HT1080 (cell line): ENCODE measurements around the gene GAL3ST2. TPM values are rescaled to one million over a fixed set of nuclear protein-coding genes. Genes with fewer than 3 reads are reported as not detected.
"Not testable (repeated sequence)": the region's sequence is repeated elsewhere in the genome, so short reads cannot be mapped to it uniquely, and the experiment has no call there.

Experiments
- DNase-seq: peaks from one replicate; pipeline ENCODE4 v3.0.0-alpha.2; 2015; ENCODE audit warnings: low read depth
- total RNA-seq: library from RNA; depleted of rRNA; stranded (reverse); fragments of >200 nt; shearing (Covaris generic); gene quantifications from 2 replicates; pipeline ENCODE4 v1.2.3, GENCODE V29; 2014

GAL3ST2 gene
- total RNA-seq, 1 experiment from 2014 or later: not detected

DNA sequence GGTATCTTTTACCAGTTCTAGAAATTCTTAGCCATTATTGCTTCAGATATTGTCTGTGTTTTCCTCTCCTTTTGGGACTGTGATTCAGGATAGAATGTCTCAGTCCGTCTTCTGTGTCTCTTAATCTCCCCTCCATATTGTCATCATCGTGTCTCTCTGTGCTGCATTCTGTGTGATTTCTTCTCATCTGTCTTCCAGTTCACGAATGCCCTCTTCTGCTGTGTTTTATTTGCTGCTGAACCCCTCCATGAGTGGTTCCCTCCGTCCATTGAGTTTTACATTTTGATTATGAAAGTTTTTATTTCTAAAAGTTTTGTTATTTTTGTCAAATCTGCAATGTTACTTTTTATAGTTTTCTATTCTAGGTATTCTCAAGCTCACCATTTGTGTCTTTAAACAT lies 30.5 kb upstream of the GAL3ST2 start:
- DNase-seq: no peak

GRCh38 chr2:241748468-241749256 lies 28.0 kb upstream of the GAL3ST2 start:
- DNase-seq: no peak

DNA sequence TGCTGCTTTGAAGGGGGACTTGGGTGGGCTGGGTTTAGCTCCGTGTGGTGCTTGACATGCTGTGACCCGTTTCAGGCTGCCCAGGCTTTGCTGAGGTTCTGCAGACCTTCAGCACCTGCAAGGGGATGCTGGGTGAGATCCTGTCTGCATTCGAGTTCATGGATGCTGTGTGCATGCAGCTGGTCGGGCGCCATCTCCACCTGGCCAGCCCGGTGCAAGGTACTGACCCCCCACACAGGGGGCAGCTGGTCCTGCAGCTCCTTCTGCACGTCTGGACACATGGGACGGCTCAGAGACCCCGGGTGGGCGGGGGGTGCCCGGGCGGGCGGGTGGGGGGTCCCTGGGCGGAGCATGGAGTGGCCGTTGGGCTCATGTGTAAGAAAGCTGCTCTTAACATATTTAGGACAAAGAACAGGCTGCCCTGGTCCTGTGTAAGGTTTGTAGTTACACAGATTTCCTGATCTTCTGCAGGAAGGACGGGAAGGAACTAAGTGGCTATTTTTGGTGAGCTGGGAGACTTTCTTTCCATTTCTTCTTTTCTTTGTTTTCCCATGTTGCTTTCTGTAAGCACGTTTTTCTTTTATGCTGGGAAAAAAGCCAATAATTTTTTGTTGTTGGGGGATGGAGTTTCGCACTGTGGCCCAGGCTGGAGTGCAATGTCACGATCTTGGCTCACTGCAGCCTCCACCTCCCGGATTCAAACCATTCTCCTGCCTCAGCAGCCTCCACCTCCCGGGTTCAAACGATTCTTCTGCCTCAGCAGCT lies 26.4 kb upstream of the GAL3ST2 start:
- DNase-seq: no peak

DNA sequence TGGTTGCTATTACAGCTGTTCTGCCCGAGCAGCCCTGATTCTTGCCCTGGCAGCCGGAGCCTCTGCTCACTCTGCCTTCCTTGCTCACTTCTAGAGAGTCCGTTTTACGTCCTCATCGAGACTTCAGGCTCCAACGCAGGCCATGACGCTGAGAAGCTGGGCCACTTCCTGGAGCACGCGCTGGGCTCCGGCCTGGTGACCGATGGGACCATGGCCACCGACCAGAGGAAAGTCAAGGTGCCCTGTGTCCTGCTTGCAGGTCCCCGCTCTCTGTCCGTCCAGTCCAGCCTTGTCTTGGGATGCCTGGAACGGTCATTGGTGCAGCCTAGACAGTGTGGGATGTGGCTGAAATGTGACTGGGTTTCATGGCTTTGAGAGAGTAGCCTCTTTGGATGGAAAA lies 25.5 kb upstream of the GAL3ST2 start:
- DNase-seq: no peak

GRCh38 chr2:241751776-241752175 lies 24.8 kb upstream of the GAL3ST2 start:
- no peak for DNase-seq

GRCh38 chr2:241752253-241752652 lies 24.4 kb upstream of the GAL3ST2 start:
- no peak for DNase-seq

GRCh38 chr2:241752689-241753276 lies 23.8 kb upstream of the GAL3ST2 start:
- DNase-seq: no peak

- DNase-seq: no peak
Observed at GRCh38 chr2:241753493-241753892, 23.1 kb upstream of the GAL3ST2 start.

- no peak for DNase-seq
Observed at GRCh38 chr2:241754042-241754441, 22.6 kb upstream of the GAL3ST2 start.

DNA sequence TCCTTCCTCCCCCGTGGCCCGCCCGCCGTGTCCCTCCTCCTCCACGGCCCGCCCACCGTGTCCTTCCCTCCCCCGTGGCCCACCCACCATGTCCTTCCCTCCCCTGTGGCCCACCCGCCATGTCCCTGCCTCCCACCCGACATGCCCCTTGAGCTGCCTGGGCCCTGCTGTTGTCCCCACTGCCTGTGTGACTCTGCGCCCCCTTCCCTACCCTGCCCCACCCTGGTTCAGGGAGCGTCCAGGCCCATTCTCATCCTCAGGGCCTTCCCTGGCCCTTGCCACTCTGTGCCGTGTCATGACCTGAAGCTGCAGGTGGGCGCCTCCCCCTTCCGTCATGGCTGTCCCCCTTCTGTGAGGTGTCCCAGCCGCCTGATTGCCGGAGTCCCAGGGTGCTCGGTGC lies 21.5 kb upstream of the GAL3ST2 start:
- DNase-seq: no peak

- no peak for DNase-seq
Observed at GRCh38 chr2:241755777-241756176, 20.8 kb upstream of the GAL3ST2 start.

- no peak for DNase-seq
Observed at GRCh38 chr2:241759067-241759807, 17.4 kb upstream of the GAL3ST2 start.

GRCh38 chr2:241759893-241760292 lies 16.7 kb upstream of the GAL3ST2 start:
- not testable (repeated sequence) for DNase-seq

- no peak for DNase-seq
Observed at GRCh38 chr2:241760301-241760771, 16.3 kb upstream of the GAL3ST2 start.

- no peak for DNase-seq
Observed at GRCh38 chr2:241762321-241762932, 14.2 kb upstream of the GAL3ST2 start.

DNA sequence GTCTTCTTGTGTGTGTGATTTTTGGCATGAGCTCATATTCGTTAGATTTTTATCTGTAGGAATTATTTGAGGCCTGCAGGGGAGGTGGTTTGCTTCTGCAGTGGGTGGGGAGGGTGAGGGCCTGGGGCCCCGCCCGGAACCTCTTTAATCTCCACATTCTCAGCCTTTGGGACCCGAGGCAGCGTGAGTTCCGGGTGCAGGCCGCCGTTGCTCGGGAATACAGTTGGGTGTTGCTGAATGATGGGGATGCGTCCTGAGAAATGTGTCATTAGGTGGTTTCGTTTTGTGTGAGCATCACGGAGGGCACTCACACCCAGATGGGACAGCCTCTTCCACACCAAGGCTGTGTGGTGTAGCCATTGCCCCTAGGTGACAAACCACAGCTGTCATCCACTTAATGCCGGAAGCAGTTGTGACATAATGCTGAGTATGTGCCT lies 13.7 kb upstream of the GAL3ST2 start:
- no peak for DNase-seq

GRCh38 chr2:241763551-241764274 lies 12.9 kb upstream of the GAL3ST2 start:
- DNase-seq: no peak

DNA sequence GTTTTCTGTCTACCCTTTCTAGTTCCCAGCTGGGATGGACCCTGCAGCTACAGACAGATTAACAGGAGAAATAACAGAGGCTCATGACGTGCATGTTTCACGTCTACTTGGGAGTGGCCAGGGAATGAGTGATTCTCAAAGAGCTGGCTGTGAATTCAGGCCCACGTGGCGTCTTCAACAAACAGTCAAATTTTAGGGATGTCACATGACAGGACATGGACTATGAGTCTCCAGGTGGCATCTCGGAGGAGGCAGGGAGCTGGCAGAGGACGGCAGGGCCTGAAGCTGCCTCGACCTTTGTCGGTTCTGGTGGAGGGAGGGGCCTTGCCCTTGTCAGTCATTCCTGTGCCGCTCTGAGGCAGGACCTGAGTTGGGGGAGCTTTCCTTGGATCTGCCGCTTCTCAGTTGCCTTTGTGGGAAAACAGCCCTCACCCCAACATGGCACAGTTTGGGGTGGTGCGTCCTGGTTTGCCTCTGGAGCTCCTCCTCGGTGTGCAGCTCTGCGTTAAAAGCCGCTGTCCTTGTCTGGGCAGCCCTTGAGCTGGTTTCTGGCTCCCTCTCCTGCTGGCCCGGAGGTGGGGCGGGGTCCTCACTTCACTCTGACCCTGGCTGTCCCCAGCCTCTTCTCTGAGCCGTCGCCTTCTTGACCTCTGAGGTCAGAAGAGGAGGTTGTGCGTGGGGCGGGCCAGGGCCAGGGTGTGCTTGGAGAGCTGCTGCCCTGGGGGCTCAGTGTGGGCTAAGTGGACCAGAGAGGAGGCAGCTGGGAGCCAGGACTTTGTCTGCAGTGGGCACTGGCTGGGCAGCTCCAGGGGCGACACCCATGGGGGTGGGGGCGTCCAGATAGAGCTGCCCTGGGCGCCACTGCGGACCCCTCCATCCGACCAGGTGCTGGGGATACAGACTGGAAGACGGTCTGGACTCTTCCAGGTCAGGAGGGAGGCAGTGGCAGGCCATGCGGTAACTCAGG lies 12.1 kb upstream of the GAL3ST2 start:
- DNase-seq: no peak
